UCSD-AML1 (cell line): ENCODE results near the gene ADAMTSL3.
"Not testable (repeated sequence)": the region's sequence is repeated elsewhere in the genome, so short reads cannot be mapped to it uniquely, and the experiment has no call there.

ENCODE experiments used
- DNase-seq: peaks from one replicate; lab custom pipeline; 2025; ENCODE audit not compliant: unreplicated experiment; lab: John Stamatoyannopoulos, UW

The ADAMTSL3 gene

GRCh38 chr15:84010246-84010645 is 356.3 kb downstream of the ADAMTSL3 start:
- DNase-seq: no peak

- DNase-seq: no peak
Measured at GRCh38 chr15:84016371-84016770, 362.4 kb downstream of the ADAMTSL3 start.

GRCh38 chr15:84022516-84022915 is 368.6 kb downstream of the ADAMTSL3 start:
- DNase-seq: no peak

- no peak for DNase-seq
Measured at GRCh38 chr15:84023636-84024035, 369.7 kb downstream of the ADAMTSL3 start.

GRCh38 chr15:84033793-84034553 is 380.1 kb downstream of the ADAMTSL3 start:
- DNase-seq: no peak

- no peak for DNase-seq
Measured at GRCh38 chr15:84034578-84035398, 380.9 kb downstream of the ADAMTSL3 start.

GRCh38 chr15:84035399-84035766 is 381.5 kb downstream of the ADAMTSL3 start:
- no peak for DNase-seq

- no peak for DNase-seq
Measured at GRCh38 chr15:84037301-84037700, 383.4 kb downstream of the ADAMTSL3 start.

GRCh38 chr15:84042434-84043056 is 388.6 kb downstream of the ADAMTSL3 start:
- DNase-seq: not testable (repeated sequence)

GRCh38 chr15:84046064-84046637 is 392.2 kb downstream of the ADAMTSL3 start:
- no peak for DNase-seq

- not testable (repeated sequence) for DNase-seq
Measured at GRCh38 chr15:84049480-84049879, 395.6 kb downstream of the ADAMTSL3 start.

- DNase-seq: no peak
Measured at GRCh38 chr15:84050076-84050475, 396.2 kb downstream of the ADAMTSL3 start.

GRCh38 chr15:84051146-84051545 is 397.2 kb downstream of the ADAMTSL3 start:
- DNase-seq: not testable (repeated sequence)

- DNase-seq: not testable (repeated sequence)
Measured at GRCh38 chr15:84054544-84054943, 400.6 kb downstream of the ADAMTSL3 start.

GRCh38 chr15:84057714-84058331 is 403.9 kb downstream of the ADAMTSL3 start:
- no peak for DNase-seq

- DNase-seq: not testable (repeated sequence)
Measured at GRCh38 chr15:84063674-84064073, 409.8 kb downstream of the ADAMTSL3 start.

GRCh38 chr15:84068674-84069073 is 414.8 kb downstream of the ADAMTSL3 start:
- not testable (repeated sequence) for DNase-seq

GRCh38 chr15:84078038-84078437 is 424.1 kb downstream of the ADAMTSL3 start:
- DNase-seq: not testable (repeated sequence)

- DNase-seq: not testable (repeated sequence)
Measured at GRCh38 chr15:84079325-84079884, 425.5 kb downstream of the ADAMTSL3 start.
